ENCODE results near the gene ISX. TPM values are rescaled to one million over a fixed set of nuclear protein-coding genes. Genes with fewer than 3 reads are reported as not detected.

The ISX gene
- total and polyA plus RNA-seq, 2 donors (not counting 1 experiment from before 2014, with no cell fraction given), result not detected

DNA sequence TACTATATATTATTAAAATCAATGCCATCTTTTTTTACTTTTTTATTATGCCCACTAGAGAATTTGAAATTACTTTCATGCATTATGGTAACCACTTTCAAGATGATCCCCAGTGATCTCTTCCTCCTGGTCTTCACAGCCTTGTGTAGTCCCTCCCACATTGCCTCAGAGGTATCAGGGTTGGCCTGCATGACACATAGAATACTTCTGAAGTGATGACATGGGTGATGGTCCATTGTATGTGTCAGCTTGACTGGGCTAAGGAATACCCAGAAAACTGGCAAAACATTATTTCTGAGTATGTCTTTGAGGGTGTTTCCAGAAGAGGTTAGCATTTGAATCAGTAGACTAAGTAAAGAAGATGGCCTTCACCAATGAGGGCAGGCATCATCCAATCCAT lies 14.2 kb upstream of the ISX start:
- no peaks in the 10 kb centered on the region for H3K9me3 ChIP-seq (ENCODE audit: control insufficient read depth, insufficient read depth, low read depth, low read length)
- H3K27me3 ChIP-seq (ENCODE audit: control insufficient read depth, insufficient read depth, low read length), result no peaks in the 10 kb centered on the region
- H3K4me3 ChIP-seq (replicated peaks in 1 of 4; ENCODE audit: control extremely low read depth in 1 of 4, insufficient read depth in 1 of 4, low read depth in 3 of 4, low read length in 4 of 4), result no peak overlapping the region
- H3K27ac ChIP-seq (ENCODE audit: insufficient read depth, low read length), result no peak overlapping the region
- TF ChIP-seq EZH2 (IDR thresholded peaks at IDR 0.05; ENCODE audit: low read length, missing control alignments), result no peak
- TF ChIP-seq, protein P1, sequence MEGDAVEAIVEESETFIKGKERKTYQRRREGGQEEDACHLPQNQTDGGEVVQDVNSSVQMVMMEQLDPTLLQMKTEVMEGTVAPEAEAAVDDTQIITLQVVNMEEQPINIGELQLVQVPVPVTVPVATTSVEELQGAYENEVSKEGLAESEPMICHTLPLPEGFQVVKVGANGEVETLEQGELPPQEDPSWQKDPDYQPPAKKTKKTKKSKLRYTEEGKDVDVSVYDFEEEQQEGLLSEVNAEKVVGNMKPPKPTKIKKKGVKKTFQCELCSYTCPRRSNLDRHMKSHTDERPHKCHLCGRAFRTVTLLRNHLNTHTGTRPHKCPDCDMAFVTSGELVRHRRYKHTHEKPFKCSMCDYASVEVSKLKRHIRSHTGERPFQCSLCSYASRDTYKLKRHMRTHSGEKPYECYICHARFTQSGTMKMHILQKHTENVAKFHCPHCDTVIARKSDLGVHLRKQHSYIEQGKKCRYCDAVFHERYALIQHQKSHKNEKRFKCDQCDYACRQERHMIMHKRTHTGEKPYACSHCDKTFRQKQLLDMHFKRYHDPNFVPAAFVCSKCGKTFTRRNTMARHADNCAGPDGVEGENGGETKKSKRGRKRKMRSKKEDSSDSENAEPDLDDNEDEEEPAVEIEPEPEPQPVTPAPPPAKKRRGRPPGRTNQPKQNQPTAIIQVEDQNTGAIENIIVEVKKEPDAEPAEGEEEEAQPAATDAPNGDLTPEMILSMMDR (conservative IDR thresholded peaks at IDR 0.05 in 1 of 2, IDR thresholded peaks at IDR 0.05 in 1 of 2; ENCODE audit: low read depth in 1 of 2, low read length in 2 of 2), result no peak
- no peaks in the 10 kb centered on the region for H3K36me3 ChIP-seq (ENCODE audit: control insufficient read depth, insufficient read depth, low read length)
- no peaks in the 10 kb centered on the region for H4K20me1 ChIP-seq (ENCODE audit: control insufficient read depth, extremely low read depth, insufficient read depth, low read length)
- no peak overlapping the region for H3K4me2 ChIP-seq (ENCODE audit: extremely low read depth, insufficient read depth, low read length)
- no peak overlapping the region for H3K9ac ChIP-seq (ENCODE audit: insufficient read depth, low read length)
- no peak for DNase-seq (ENCODE audit: low read depth in 2 of 2)
- H2AFZ ChIP-seq (ENCODE audit: low read length), result no peak overlapping the region
- H3K79me2 ChIP-seq (ENCODE audit: control insufficient read depth, insufficient read depth, low read length), result no peaks in the 10 kb centered on the region
- H3K4me1 ChIP-seq (ENCODE audit: control insufficient read depth, extremely low read depth, insufficient read depth, low read length), result no peaks in the 10 kb centered on the region

DNA sequence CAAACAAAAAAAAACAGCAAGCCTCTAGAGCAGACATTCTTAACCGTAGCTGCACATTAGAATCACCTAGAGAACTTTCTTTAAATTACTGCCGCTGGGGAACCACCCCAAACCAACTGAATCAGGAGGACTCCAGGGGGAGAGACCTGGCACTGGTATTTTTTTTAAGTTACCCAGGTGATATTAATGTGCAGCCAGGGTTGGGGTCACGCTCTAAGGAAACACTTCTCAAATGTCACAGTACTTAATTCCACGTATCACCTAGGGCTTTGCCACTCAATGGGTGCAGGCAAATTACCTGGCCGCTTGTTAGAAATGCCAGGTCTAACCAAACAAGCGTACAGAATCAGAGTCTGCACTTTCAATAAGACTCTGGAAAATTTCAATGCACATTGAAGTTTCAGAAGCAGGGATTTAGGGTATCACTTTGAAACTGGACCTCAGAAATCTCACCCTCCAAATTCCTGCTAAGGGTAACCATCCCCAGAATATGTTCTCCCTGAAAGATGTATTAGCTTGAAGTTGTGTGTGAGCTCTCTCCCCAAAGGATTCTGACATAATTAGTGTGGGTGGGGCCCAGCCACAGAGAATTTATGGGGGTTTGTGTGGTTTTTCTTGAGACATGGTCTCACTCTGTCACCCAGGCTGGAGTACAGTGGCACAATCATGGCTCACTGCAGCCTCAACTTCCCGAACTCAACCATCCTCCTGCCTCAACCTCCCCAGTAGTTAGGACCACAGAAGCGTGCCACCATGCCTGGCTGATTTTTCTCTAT lies 12.7 kb upstream of the ISX start:
- H3K79me2 ChIP-seq (ENCODE audit: control insufficient read depth, insufficient read depth, low read length), result no peaks in the 10 kb centered on the region
- no peak for DNase-seq (ENCODE audit: low read depth in 2 of 2)
- H4K20me1 ChIP-seq (ENCODE audit: control insufficient read depth, extremely low read depth, insufficient read depth, low read length), result no peaks in the 10 kb centered on the region
- H3K4me1 ChIP-seq (ENCODE audit: control insufficient read depth, extremely low read depth, insufficient read depth, low read length), result no peaks in the 10 kb centered on the region
- no peaks in the 10 kb centered on the region for H3K36me3 ChIP-seq (ENCODE audit: control insufficient read depth, insufficient read depth, low read length)
- no peak overlapping the region for H3K4me2 ChIP-seq (ENCODE audit: extremely low read depth, insufficient read depth, low read length)
- H3K27ac ChIP-seq (ENCODE audit: insufficient read depth, low read length), result no peak overlapping the region
- TF ChIP-seq EZH2 (IDR thresholded peaks at IDR 0.05; ENCODE audit: low read length, missing control alignments), result no peak
- TF ChIP-seq, protein P1 (conservative IDR thresholded peaks at IDR 0.05 in 1 of 2, IDR thresholded peaks at IDR 0.05 in 1 of 2; ENCODE audit: low read depth in 1 of 2, low read length in 2 of 2), result no peak
- no peak overlapping the region for H3K4me3 ChIP-seq (replicated peaks in 1 of 4; ENCODE audit: control extremely low read depth in 1 of 4, insufficient read depth in 1 of 4, low read depth in 3 of 4, low read length in 4 of 4)
- no peak overlapping the region for H3K9ac ChIP-seq (ENCODE audit: insufficient read depth, low read length)
- no peaks in the 10 kb centered on the region for H3K27me3 ChIP-seq (ENCODE audit: control insufficient read depth, insufficient read depth, low read length)
- H3K9me3 ChIP-seq (ENCODE audit: control insufficient read depth, insufficient read depth, low read depth, low read length), result no peaks in the 10 kb centered on the region
- no peak overlapping the region for H2AFZ ChIP-seq (ENCODE audit: low read length)

GRCh38 chr22:35054064-35054463 lies 11.9 kb upstream of the ISX start:
- Histone ChIP-seq H3K36me3 (ENCODE audit: control insufficient read depth, insufficient read depth, low read length) (no peaks in the 10 kb centered on the region), H3K4me2 (ENCODE audit: extremely low read depth, insufficient read depth, low read length) (no peak overlapping the region), H4K20me1 (ENCODE audit: control insufficient read depth, extremely low read depth, insufficient read depth, low read length) (no peaks in the 10 kb centered on the region), H3K4me1 (ENCODE audit: control insufficient read depth, extremely low read depth, insufficient read depth, low read length) (no peaks in the 10 kb centered on the region), H3K79me2 (ENCODE audit: control insufficient read depth, insufficient read depth, low read length) (no peaks in the 10 kb centered on the region), H3K27ac (ENCODE audit: insufficient read depth, low read length) (no peak overlapping the region), H3K4me3 (replicated peaks in 1 of 4; ENCODE audit: control extremely low read depth in 1 of 4, insufficient read depth in 1 of 4, low read depth in 3 of 4, low read length in 4 of 4) (no peak overlapping the region), H3K9ac (ENCODE audit: insufficient read depth, low read length) (no peak overlapping the region), H3K27me3 (ENCODE audit: control insufficient read depth, insufficient read depth, low read length) (no peaks in the 10 kb centered on the region), H3K9me3 (ENCODE audit: control insufficient read depth, insufficient read depth, low read depth, low read length) (no peaks in the 10 kb centered on the region), H2AFZ (ENCODE audit: low read length) (no peak overlapping the region)
- TF ChIP-seq, protein P1 (conservative IDR thresholded peaks at IDR 0.05 in 1 of 2, IDR thresholded peaks at IDR 0.05 in 1 of 2; ENCODE audit: low read depth in 1 of 2, low read length in 2 of 2), result no peak
- TF ChIP-seq EZH2 (IDR thresholded peaks at IDR 0.05; ENCODE audit: low read length, missing control alignments), result no peak
- DNase-seq (ENCODE audit: low read depth in 2 of 2), result no peak

All from fibroblast of lung (primary cell).